Endothelial cell of umbilical vein (primary cell): ENCODE results near the gene ZNF48. TPM values are rescaled to one million over a fixed set of nuclear protein-coding genes. Genes with fewer than 3 reads are reported as not detected.

ENCODE experiments used
- BruUV-seq: library from RNA; stranded (reverse); fragments of 400-500 nt; replicated peaks from 2 replicates; lab custom pipeline; 2021; lab: Mats Ljungman, UMichigan
- CTCF ChIA-PET: fragments of 300-600, 350-600 bp; sonication (Branson Sonifier 250); formaldehyde crosslinking; loops from one replicate; lab custom pipeline; 2021; ENCODE audit warnings: antibody characterized with exemption, inconsistent platforms; lab: Charles Lee
- POLR2A ChIA-PET: fragments of 300-600, 350-600 bp; sonication (Branson Sonifier 250); formaldehyde crosslinking; loops from one replicate; lab custom pipeline; 2021; ENCODE audit warnings: antibody characterized with exemption, inconsistent platforms; lab: Charles Lee
- DNase-seq: peaks from one replicate; pipeline ENCODE4 v3.0.0-alpha.2; 2011; ENCODE audit warnings: low read depth, low spot score
- FAIRE-seq: peaks from 2 replicates; lab custom pipeline; 2011; peaks lifted over from hg19 to GRCh38; lab: Jason Lieb, UNC
- H2AFZ ChIP-seq: 2 replicates; pipeline ENCODE4 v1.6.0; 2012; ENCODE audit warnings: low read depth, low read length, control low read depth, inconsistent platforms
- H3K27ac ChIP-seq: 2 replicates; pipeline ENCODE4 v1.5.1; 2011; ENCODE audit warnings: low read depth, mild to moderate bottlenecking, control low read depth, low read length, moderate library complexity; ENCODE audit not compliant: insufficient read depth
- H3K27me3 ChIP-seq, 2 experiments: 2 replicates each; pipeline versions ENCODE4 v1.6.0 to v1.6.1; 2011; ENCODE audit warnings: low read length in 2 of 2, mixed read lengths in 1 of 2; ENCODE audit not compliant: control insufficient read depth in 2 of 2, insufficient read depth in 2 of 2
- H3K36me3 ChIP-seq, 2 experiments: 2 replicates in 1 of 2; 3 replicates in 1 of 2; pipeline ENCODE4 v1.5.1; 2011; ENCODE audit warnings: low read length in 2 of 2, mild to moderate bottlenecking in 1 of 2, moderate library complexity in 1 of 2; ENCODE audit not compliant: control insufficient read depth in 2 of 2, insufficient read depth in 2 of 2; ENCODE audit errors: extremely low read depth in 1 of 2
- H3K4me1 ChIP-seq: 3 replicates; pipeline ENCODE4 v1.5.1; 2011; ENCODE audit warnings: mild to moderate bottlenecking, low read length; ENCODE audit not compliant: control insufficient read depth, insufficient read depth; ENCODE audit errors: extremely low read depth
- H3K4me2 ChIP-seq: 2 replicates; pipeline ENCODE4 v1.6.1; 2011; ENCODE audit warnings: low read length, control low read depth, mixed read lengths; ENCODE audit not compliant: insufficient read depth
- H3K4me3 ChIP-seq, 3 experiments: fragments of 200-600 bp in 1 of 3; sonication (generic), shearing (Covaris generic) in 1 of 3; replicated peaks in 1 of 3; 2 replicates each; pipeline ENCODE4 v1.5.1; 2011 to 2016; ENCODE audit warnings: control low read depth in 3 of 3, low read length in 3 of 3, mild to moderate bottlenecking in 2 of 3, inconsistent platforms in 1 of 3, low read depth in 1 of 3, moderate library complexity in 1 of 3; ENCODE audit not compliant: insufficient read depth in 1 of 3
- H3K79me2 ChIP-seq: 2 replicates; pipeline ENCODE4 v1.6.0; 2012; ENCODE audit warnings: low read length, inconsistent platforms; ENCODE audit not compliant: control insufficient read depth, insufficient read depth
- H3K9ac ChIP-seq: replicated peaks from 2 replicates; pipeline ENCODE3; 2011; ENCODE audit warnings: low read length, control low read depth; ENCODE audit not compliant: insufficient read depth; ENCODE audit errors: extremely low read depth
- H3K9me1 ChIP-seq: replicated peaks from 3 replicates; pipeline ENCODE4 v1.6.0; 2011; ENCODE audit warnings: mild to moderate bottlenecking, low read length; ENCODE audit not compliant: control insufficient read depth, insufficient read depth; ENCODE audit errors: extremely low read depth
- H3K9me3 ChIP-seq: replicated peaks from 2 replicates; pipeline ENCODE4 v1.5.1; 2012; ENCODE audit warnings: low read length, inconsistent platforms; ENCODE audit not compliant: control insufficient read depth, insufficient read depth
- H4K20me1 ChIP-seq: replicated peaks from 2 replicates; pipeline ENCODE3; 2011; ENCODE audit warnings: mild to moderate bottlenecking, low read length; ENCODE audit not compliant: control insufficient read depth, insufficient read depth; ENCODE audit errors: extremely low read depth
- EZH2 ChIP-seq: IDR thresholded peaks from 2 replicates; pipeline ENCODE4 v1.6.1; 2012; ENCODE audit warnings: borderline replicate concordance, low read depth, mild to moderate bottlenecking, moderate library complexity, low read length, inconsistent platforms; ENCODE audit not compliant: severe bottlenecking
- FOS ChIP-seq: IDR thresholded peaks from 2 replicates; pipeline ENCODE4 v1.6.1; 2011; ENCODE audit warnings: mild to moderate bottlenecking, low read length, moderate library complexity, borderline replicate concordance; ENCODE audit not compliant: insufficient read depth
- GATA2 ChIP-seq: IDR thresholded peaks from 2 replicates; pipeline ENCODE4 v1.7.0; 2011; ENCODE audit warnings: low read depth, mild to moderate bottlenecking, moderate library complexity, mixed read lengths, low read length; ENCODE audit not compliant: insufficient read length, insufficient read depth
- JUN ChIP-seq: IDR thresholded peaks from 2 replicates; pipeline ENCODE4 v1.6.1; 2011; ENCODE audit warnings: borderline replicate concordance, low read depth; ENCODE audit not compliant: insufficient read length, insufficient read depth
- MYC ChIP-seq: IDR thresholded peaks from one replicate; pipeline ENCODE4 v1.6.1; 2011; ENCODE audit warnings: mild to moderate bottlenecking, low read depth, low read length
- POLR2A ChIP-seq: IDR thresholded peaks from 2 replicates; pipeline ENCODE4 v1.6.1; 2012; ENCODE audit warnings: low read depth, mild to moderate bottlenecking, control low read depth, low read length
- POLR2AphosphoS5 ChIP-seq: IDR thresholded peaks from 2 replicates; pipeline ENCODE4 v1.6.1; 2012; ENCODE audit warnings: low read depth, mild to moderate bottlenecking, control low read depth, low read length, moderate library complexity; ENCODE audit not compliant: insufficient read depth
- dilution Hi-C: fragments of 300-500 bp; cut with MboI; formaldehyde crosslinking; loops from one replicate; pipeline ENCODE4 v1.15.0; 2019; ENCODE audit warnings: low sequenced_read_pairs; ENCODE audit not compliant: extremely low pct_ligation_motif_present
- intact Hi-C: fragments of 100-400 bp; cut with micrococcal nuclease; formaldehyde crosslinking; loops from one replicate; pipeline ENCODE4 v1.10.0; 2022
- polyA plus RNA-seq, 4 experiments: library from polyadenylated mRNA; depleted of rRNA in 3 of 4; stranded (reverse) in 3 of 4; unstranded in 1 of 4; fragments of >200 nt; gene quantifications; 2 replicates each; pipeline versions ENCODE4 v1.2.1 to v1.2.3, GENCODE V29; 2011 to 2012; ENCODE audit warnings: missing spikeins in 1 of 4
- total RNA-seq: library from RNA; stranded (reverse); gene quantifications from 2 replicates; pipeline ENCODE4 v1.2.3, GENCODE V29; 2021
- TF ChIP-seq, protein P1 (sequence below), 2 donors: IDR thresholded peaks; 1 replicate in 1 of 2; 2 replicates in 1 of 2; pipeline ENCODE4 v1.5.1; 2011; ENCODE audit warnings: low read length in 2 of 2, mild to moderate bottlenecking in 2 of 2, moderate library complexity in 2 of 2, control low read depth in 1 of 2, inconsistent platforms in 1 of 2, low read depth in 1 of 2; ENCODE audit not compliant: insufficient read depth in 1 of 2; ENCODE audit errors: extremely low read depth in 1 of 2
- TF ChIP-seq, protein P2 (sequence below): IDR thresholded peaks from 2 replicates; pipeline ENCODE4 v1.6.1; 2011; ENCODE audit not compliant: insufficient read depth, insufficient read length

The ZNF48 gene
- total and polyA plus RNA-seq, 2 donors (not counting 3 experiments of a cell fraction or from before 2014, with no cell fraction given): 15.3 to 16.1 TPM

DNA sequence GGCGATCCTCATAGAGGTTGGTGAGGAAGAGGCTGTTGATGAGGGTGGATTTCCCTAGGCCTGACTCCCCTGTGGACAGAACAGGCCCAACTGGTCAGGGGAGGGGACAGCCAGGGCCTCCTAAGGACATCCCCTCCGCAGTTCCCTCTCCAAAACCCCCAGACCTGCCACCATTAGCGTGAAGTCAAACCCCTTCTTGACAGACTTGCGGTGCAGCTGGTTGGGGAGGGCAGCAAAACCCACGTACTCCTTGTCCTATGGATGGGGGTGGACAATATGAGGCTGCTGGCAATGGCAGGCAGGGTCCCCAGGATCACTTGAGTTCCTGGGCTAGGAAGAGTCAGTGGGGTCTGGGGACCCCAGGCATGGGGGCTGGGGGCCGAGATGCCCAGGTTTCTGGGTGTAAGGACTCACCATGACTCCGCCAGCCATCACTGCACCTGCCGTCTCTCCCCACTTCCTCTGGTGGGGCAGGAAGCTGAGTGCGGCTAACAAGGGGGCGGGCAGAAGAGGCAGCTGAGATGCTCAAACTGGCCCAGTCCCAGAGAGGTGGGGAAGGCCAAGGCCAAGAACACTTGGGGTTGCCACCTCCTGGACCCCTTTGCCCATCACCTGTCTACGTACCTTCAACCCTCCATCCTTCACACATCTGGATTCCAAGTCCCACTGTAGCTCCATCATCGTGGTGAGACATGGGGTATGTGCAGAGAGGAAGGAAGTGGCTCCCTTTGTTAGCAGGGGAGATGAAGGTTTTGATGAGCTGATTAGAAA, 12.9 kb upstream of the ZNF48 start, which contains the start of gene SEPTIN1:
TSS of gene SEPTIN1 (minus strand) at position 451 of the 771 bp plus-strand sequence. CDS start at position 432, 19 bp downstream.
- FAIRE-seq (no peak), DNase-seq (no peak)
- no peaks in the 10 kb centered on the region for H3K9me1 ChIP-seq
- ChIA-PET POLR2A (no interaction called here), CTCF (interaction anchor here (1.2 to 1.6 kb wide), 2 partner anchors 12 kb away, joined by 3 to 6 read pairs; partner anchors contain the start of gene ZNF48)
- dilution Hi-C loops: no loop called here
- H3K27ac ChIP-seq: no peak within 1 kb of the TSS
- TF ChIP-seq JUN: no peak
- no peak for TF ChIP-seq GATA2
- no peak for TF ChIP-seq POLR2AphosphoS5
- TF ChIP-seq EZH2: no peak
- TF ChIP-seq MYC: no peak
- no peak for TF ChIP-seq FOS
- TF ChIP-seq, protein P1, sequence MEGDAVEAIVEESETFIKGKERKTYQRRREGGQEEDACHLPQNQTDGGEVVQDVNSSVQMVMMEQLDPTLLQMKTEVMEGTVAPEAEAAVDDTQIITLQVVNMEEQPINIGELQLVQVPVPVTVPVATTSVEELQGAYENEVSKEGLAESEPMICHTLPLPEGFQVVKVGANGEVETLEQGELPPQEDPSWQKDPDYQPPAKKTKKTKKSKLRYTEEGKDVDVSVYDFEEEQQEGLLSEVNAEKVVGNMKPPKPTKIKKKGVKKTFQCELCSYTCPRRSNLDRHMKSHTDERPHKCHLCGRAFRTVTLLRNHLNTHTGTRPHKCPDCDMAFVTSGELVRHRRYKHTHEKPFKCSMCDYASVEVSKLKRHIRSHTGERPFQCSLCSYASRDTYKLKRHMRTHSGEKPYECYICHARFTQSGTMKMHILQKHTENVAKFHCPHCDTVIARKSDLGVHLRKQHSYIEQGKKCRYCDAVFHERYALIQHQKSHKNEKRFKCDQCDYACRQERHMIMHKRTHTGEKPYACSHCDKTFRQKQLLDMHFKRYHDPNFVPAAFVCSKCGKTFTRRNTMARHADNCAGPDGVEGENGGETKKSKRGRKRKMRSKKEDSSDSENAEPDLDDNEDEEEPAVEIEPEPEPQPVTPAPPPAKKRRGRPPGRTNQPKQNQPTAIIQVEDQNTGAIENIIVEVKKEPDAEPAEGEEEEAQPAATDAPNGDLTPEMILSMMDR (IDR thresholded peaks at IDR 0.05; ENCODE audit: extremely low read depth in 1 of 2, insufficient read depth in 1 of 2, low read depth in 1 of 2, low read length in 2 of 2): no peak
- TF ChIP-seq, protein P2, sequence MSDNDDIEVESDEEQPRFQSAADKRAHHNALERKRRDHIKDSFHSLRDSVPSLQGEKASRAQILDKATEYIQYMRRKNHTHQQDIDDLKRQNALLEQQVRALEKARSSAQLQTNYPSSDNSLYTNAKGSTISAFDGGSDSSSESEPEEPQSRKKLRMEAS: no peak
- TF ChIP-seq POLR2A: no peak
- H3K4me1 ChIP-seq: peaks cover 9% of the 10 kb centered on the region
- H3K4me3 ChIP-seq: no peak within 1 kb of the TSS
- H3K36me3 ChIP-seq: no peaks in the 10 kb centered on the region
- H3K79me2 ChIP-seq: no peaks in the 10 kb centered on the region
- intact Hi-C loops: no loop called here
- BruUV-seq: no TSS peak
- no peaks in the 10 kb centered on the region for H3K9me3 ChIP-seq
- H3K27me3 ChIP-seq: no peaks in the 10 kb centered on the region
- H3K4me2 ChIP-seq: no peak within 1 kb of the TSS
- no peak within 1 kb of the TSS for H3K9ac ChIP-seq
- no peaks in the 10 kb centered on the region for H4K20me1 ChIP-seq
- no peak within 1 kb of the TSS for H2AFZ ChIP-seq
